ENCODE measurements around the gene TDRD15. TPM values are rescaled to one million over a fixed set of nuclear protein-coding genes. Genes with fewer than 3 reads are reported as not detected.

TDRD15 gene
- total RNA-seq: 1 to 10 TPM in 1 of 2 donors, not detected in 1; 1.9 TPM

DNA sequence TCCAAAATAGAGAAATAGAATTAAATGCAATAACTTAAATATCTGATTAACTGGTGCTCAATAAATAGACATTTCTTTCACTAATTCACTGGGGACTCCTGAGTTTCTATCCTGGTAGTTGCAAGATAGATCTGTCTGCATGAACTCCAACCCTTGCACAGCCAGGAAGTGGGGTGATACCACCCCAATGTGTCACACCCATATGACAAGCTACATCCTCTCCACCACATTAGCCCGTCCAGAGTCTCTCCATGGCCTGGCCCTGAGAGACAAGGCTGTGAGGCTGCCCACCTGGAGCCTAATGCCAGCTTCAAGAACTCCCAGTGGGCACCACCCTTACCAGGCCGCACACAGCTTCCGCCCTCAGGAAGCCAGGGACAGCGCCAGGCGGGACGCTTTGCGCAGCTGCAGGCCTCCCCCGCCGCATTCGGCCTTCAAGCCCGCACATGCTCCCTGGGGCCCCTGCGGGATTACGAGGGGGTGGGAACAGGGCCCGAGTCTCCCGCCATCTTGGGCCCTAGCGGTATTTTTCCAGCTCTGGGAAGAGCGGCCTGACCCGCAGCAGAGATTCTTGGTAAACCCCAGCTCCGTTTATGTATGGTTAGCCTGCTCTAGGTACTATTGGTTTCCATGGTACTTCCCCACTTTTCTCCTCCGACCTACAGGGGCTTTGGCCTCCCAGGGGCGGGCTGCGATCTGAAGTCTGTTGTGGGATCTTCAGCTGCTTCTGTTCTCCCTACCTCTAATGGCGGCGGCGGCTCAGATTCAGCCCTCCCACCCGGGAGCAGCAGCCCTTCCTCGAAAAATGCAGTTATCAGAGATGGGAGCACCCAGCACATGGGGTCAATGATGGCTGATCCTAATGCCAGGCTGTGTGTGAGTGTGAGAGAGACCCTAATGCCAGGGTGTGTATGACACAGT is at the start of gene TDRD15:
Gene TDRD15 (plus strand): TSS at position 496 of the 921 bp plus-strand sequence. CDS start 13,500 bp downstream, outside the sequence.
- no peaks in the 10 kb centered on the region for H3K4me1 ChIP-seq (replicated peaks)
- no peaks in the 10 kb centered on the region for H3K27me3 ChIP-seq (replicated peaks; ENCODE audit: insufficient read depth)
- intact Hi-C loops (cut with DNase I): no loop called here
- no peak for DNase-seq (ENCODE audit: low spot score)
- no peak for TF ChIP-seq POLR2A (IDR thresholded peaks at IDR 0.05)
- TF ChIP-seq POLR2AphosphoS5 (IDR thresholded peaks at IDR 0.05): no peak
- TF ChIP-seq, protein P1, sequence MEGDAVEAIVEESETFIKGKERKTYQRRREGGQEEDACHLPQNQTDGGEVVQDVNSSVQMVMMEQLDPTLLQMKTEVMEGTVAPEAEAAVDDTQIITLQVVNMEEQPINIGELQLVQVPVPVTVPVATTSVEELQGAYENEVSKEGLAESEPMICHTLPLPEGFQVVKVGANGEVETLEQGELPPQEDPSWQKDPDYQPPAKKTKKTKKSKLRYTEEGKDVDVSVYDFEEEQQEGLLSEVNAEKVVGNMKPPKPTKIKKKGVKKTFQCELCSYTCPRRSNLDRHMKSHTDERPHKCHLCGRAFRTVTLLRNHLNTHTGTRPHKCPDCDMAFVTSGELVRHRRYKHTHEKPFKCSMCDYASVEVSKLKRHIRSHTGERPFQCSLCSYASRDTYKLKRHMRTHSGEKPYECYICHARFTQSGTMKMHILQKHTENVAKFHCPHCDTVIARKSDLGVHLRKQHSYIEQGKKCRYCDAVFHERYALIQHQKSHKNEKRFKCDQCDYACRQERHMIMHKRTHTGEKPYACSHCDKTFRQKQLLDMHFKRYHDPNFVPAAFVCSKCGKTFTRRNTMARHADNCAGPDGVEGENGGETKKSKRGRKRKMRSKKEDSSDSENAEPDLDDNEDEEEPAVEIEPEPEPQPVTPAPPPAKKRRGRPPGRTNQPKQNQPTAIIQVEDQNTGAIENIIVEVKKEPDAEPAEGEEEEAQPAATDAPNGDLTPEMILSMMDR (IDR thresholded peaks at IDR 0.05): no peak
- H3K4me3 ChIP-seq: no peak within 1 kb of the TSS
- WGBS: 95% methylated on average over 27 of the region's 27 CpGs
- H3K9me3 ChIP-seq: no peaks in the 10 kb centered on the region
- H3K27ac ChIP-seq: no peak within 1 kb of the TSS
- no peaks in the 10 kb centered on the region for H3K36me3 ChIP-seq

GRCh38 chr2:21078296-21078695 is 45.5 kb upstream of the TDRD15 start:
- no peak overlapping the region for H3K27ac ChIP-seq
- 89% methylated on average over 1 of the region's 1 CpG for WGBS
- no peaks in the 10 kb centered on the region for H3K27me3 ChIP-seq (replicated peaks; ENCODE audit: insufficient read depth)
- intact Hi-C loops (cut with DNase I): no loop called here
- no peak overlapping the region for H3K4me3 ChIP-seq
- TF ChIP-seq POLR2A (IDR thresholded peaks at IDR 0.05) (no peak), POLR2AphosphoS5 (IDR thresholded peaks at IDR 0.05) (no peak)
- TF ChIP-seq, protein P1 (IDR thresholded peaks at IDR 0.05): no peak
- H3K4me1 ChIP-seq (replicated peaks): no peaks in the 10 kb centered on the region
- H3K36me3 ChIP-seq: no peaks in the 10 kb centered on the region
- H3K9me3 ChIP-seq: no peaks in the 10 kb centered on the region
- no peak for DNase-seq (ENCODE audit: low spot score)

DNA sequence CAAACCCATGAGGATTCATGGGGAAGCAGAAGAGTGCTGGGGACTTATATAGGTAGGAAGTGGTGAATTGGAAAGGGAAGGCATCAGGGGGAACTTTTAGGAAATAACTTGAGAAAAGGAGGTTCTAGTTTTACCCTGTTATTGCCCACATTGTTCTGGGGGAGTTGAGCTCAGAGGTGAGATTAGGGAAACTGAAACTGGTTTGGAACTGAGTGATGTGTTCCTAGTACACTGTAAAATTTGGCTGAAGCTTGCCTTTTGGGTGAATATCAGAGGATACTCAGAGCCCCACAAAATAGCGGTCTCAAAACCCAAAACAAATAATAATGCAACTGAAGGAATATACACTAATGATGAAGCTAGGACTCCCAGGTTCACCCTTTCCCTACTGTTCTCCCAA is 40.3 kb upstream of the TDRD15 start:
- H3K36me3 ChIP-seq: no peaks in the 10 kb centered on the region
- intact Hi-C loops (cut with DNase I): no loop called here
- no peaks in the 10 kb centered on the region for H3K9me3 ChIP-seq
- DNase-seq (ENCODE audit: low spot score): no peak
- TF ChIP-seq, protein P1 (IDR thresholded peaks at IDR 0.05): no peak
- TF ChIP-seq POLR2AphosphoS5 (IDR thresholded peaks at IDR 0.05) (no peak), POLR2A (IDR thresholded peaks at IDR 0.05) (no peak)
- 100% methylated on average over 1 of the region's 1 CpG for WGBS
- H3K4me3 ChIP-seq: no peak overlapping the region
- H3K4me1 ChIP-seq (replicated peaks): no peaks in the 10 kb centered on the region
- H3K27ac ChIP-seq: no peak overlapping the region
- no peaks in the 10 kb centered on the region for H3K27me3 ChIP-seq (replicated peaks; ENCODE audit: insufficient read depth)

- Histone ChIP-seq H3K9me3 (no peaks in the 10 kb centered on the region), H3K4me1 (replicated peaks) (no peaks in the 10 kb centered on the region), H3K27me3 (replicated peaks; ENCODE audit: insufficient read depth) (no peaks in the 10 kb centered on the region), H3K4me3 (no peak overlapping the region), H3K27ac (no peak overlapping the region), H3K36me3 (no peaks in the 10 kb centered on the region)
- intact Hi-C loops (cut with DNase I): no loop called here
- TF ChIP-seq, protein P1 (IDR thresholded peaks at IDR 0.05): no peak
- TF ChIP-seq POLR2AphosphoS5 (IDR thresholded peaks at IDR 0.05) (no peak), POLR2A (IDR thresholded peaks at IDR 0.05) (no peak)
- DNase-seq (ENCODE audit: low spot score): no peak
- WGBS: 86% methylated on average over 4 of the region's 4 CpGs
Observed at GRCh38 chr2:21084401-21084800, 39.4 kb upstream of the TDRD15 start.
